HepG2 (cell line): Measurements from ENCODE around the gene CDC42BPG. TPM values are rescaled to one million over a fixed set of nuclear protein-coding genes. Genes with fewer than 3 reads are reported as not detected.

Source experiments
- ATAC-seq: fragments of 200-7000 bp; cut with Tn5 transposase; 3 replicates; pipeline ENCODE4 v1.9.1; 2020; ENCODE audit warnings: mild to moderate bottlenecking, moderate library complexity
- BruUV-seq: library from RNA; stranded (reverse); fragments of 400-500 nt; replicated peaks from 2 replicates; lab custom pipeline; 2021; lab: Mats Ljungman, UMichigan
- CTCF ChIA-PET: fragments of 300-600 bp; formaldehyde crosslinking; extraction: SDS; loops from one replicate; lab custom pipeline; 2021; ENCODE audit warnings: low total read pairs, inconsistent platforms, low intra/inter-chr PET ratio; lab: Yijun Ruan, JAX
- POLR2A ChIA-PET: fragments of 350-600 bp; sonication (Branson Sonifier 250); formaldehyde crosslinking; loops from one replicate; lab custom pipeline; 2020; ENCODE audit warnings: antibody characterized with exemption, inconsistent platforms; lab: Yijun Ruan, JAX
- DNase-seq: peaks from one replicate; pipeline ENCODE4 v3.0.0-alpha.2; 2015; ENCODE audit warnings: low spot score
- FAIRE-seq: peaks from 3 replicates; lab custom pipeline; 2011; peaks lifted over from hg19 to GRCh38; lab: Jason Lieb, UNC
- H2AFZ ChIP-seq: one replicate; pipeline ENCODE4 v1.6.1; 2011; ENCODE audit warnings: low read length, inconsistent platforms
- H3K27ac ChIP-seq: fragments of 300-600 bp; 3 replicates; pipeline ENCODE4 v1.8.0; 2011; ENCODE audit warnings: mixed run types, mild to moderate bottlenecking, mixed read lengths, low read length, inconsistent platforms; ENCODE audit not compliant: insufficient read depth; ENCODE audit errors: extremely low read length
- H3K27me3 ChIP-seq, 2 experiments: fragments of 200-600 bp in 1 of 2; 2 replicates in 1 of 2; 3 replicates in 1 of 2; pipeline versions ENCODE4 v1.6.0 to v1.8.0; 2011; ENCODE audit warnings: low read length in 2 of 2, mild to moderate bottlenecking in 2 of 2, moderate library complexity in 2 of 2, inconsistent platforms in 1 of 2; ENCODE audit not compliant: insufficient read depth in 2 of 2, control insufficient read depth in 1 of 2
- H3K36me3 ChIP-seq, 2 experiments: fragments of 200-600 bp in 1 of 2; replicated peaks in 1 of 2; 2 replicates in 1 of 2; 3 replicates in 1 of 2; pipeline versions ENCODE4 v1.5.1 to v1.8.0; 2011; ENCODE audit warnings: low read length in 2 of 2, inconsistent platforms in 1 of 2; ENCODE audit not compliant: insufficient read depth in 2 of 2, control insufficient read depth in 1 of 2
- H3K4me1 ChIP-seq: 2 replicates; pipeline ENCODE4 v1.5.1; 2012; ENCODE audit warnings: low read length, inconsistent platforms; ENCODE audit not compliant: insufficient read depth
- H3K4me2 ChIP-seq: 2 replicates; pipeline ENCODE4 v1.6.0; 2011; ENCODE audit warnings: low read depth, low read length, inconsistent platforms
- H3K4me3 ChIP-seq, 3 experiments: fragments of 200-600 bp in 1 of 3; sonication (generic), shearing (Covaris generic) in 1 of 3; replicated peaks in 1 of 3; 2 replicates each; pipeline ENCODE4 v1.5.1; 2011 to 2016; ENCODE audit warnings: low read length in 3 of 3, inconsistent platforms in 2 of 3, low read depth in 2 of 3, mild to moderate bottlenecking in 2 of 3, control low read depth in 1 of 3, mixed read lengths in 1 of 3; ENCODE audit not compliant: insufficient read depth in 1 of 3
- H3K79me2 ChIP-seq: one replicate; pipeline ENCODE4 v1.6.1; 2011; ENCODE audit warnings: low read length, inconsistent platforms; ENCODE audit not compliant: insufficient read depth
- H3K9ac ChIP-seq: 2 replicates; pipeline ENCODE4 v1.6.0; 2011; ENCODE audit warnings: mild to moderate bottlenecking, low read depth, low read length, inconsistent platforms; ENCODE audit not compliant: insufficient read depth
- H3K9me3 ChIP-seq: 2 replicates; pipeline ENCODE4 v1.5.1; 2012; ENCODE audit warnings: mild to moderate bottlenecking, low read length
- H4K20me1 ChIP-seq: 2 replicates; pipeline ENCODE4 v1.6.0; 2011; ENCODE audit warnings: inconsistent platforms, mild to moderate bottlenecking, low read length, moderate library complexity; ENCODE audit not compliant: insufficient read depth
- ARID4A ChIP-seq: sonication (generic); formaldehyde crosslinking; IDR thresholded peaks from 2 replicates; pipeline ENCODE4 v1.5.0; 2020; ENCODE audit warnings: mild to moderate bottlenecking, missing genetic modification reagents, borderline replicate concordance
- EEA1 ChIP-seq: sonication (generic); formaldehyde crosslinking; IDR thresholded peaks from 2 replicates; pipeline ENCODE4 v1.5.1; 2020; ENCODE audit warnings: mild to moderate bottlenecking, missing genetic modification reagents, borderline replicate concordance
- ELF3 ChIP-seq: IDR thresholded peaks from 2 replicates; pipeline ENCODE4 v1.6.1; 2016; ENCODE audit warnings: missing genetic modification reagents, missing compliant biosample characterization
- ELF4 ChIP-seq: sonication (generic); formaldehyde crosslinking; IDR thresholded peaks from 2 replicates; pipeline ENCODE4 v1.5.0; 2020; ENCODE audit warnings: missing genetic modification reagents, mild to moderate bottlenecking, moderate library complexity, borderline replicate concordance
- NKX3-1 ChIP-seq: sonication (generic); formaldehyde crosslinking; IDR thresholded peaks from 2 replicates; pipeline ENCODE4 v1.5.0; 2020; ENCODE audit warnings: missing genetic modification reagents
- NR3C1 ChIP-seq: sonication (generic); formaldehyde crosslinking; IDR thresholded peaks from 2 replicates; pipeline ENCODE4 v1.4.0; 2020; ENCODE audit warnings: missing genetic modification reagents
- RBM39 ChIP-seq: fragments of 200-400 bp; formaldehyde crosslinking; IDR thresholded peaks from one replicate; pipeline ENCODE4 v1.6.1; 2018; ENCODE audit warnings: antibody characterized with exemption, mild to moderate bottlenecking, low read depth, low read length; ENCODE audit not compliant: poor library complexity, severe bottlenecking
- SNRNP70 ChIP-seq: fragments of 200-400 bp; formaldehyde crosslinking; IDR thresholded peaks from 2 replicates; pipeline ENCODE4 v1.6.1; 2017; ENCODE audit warnings: mild to moderate bottlenecking, low read depth, low read length, moderate library complexity
- ZC3H13 ChIP-seq: sonication (generic); formaldehyde crosslinking; IDR thresholded peaks from 2 replicates; pipeline ENCODE4 v1.8.1; 2023; ENCODE audit warnings: mild to moderate bottlenecking, missing genetic modification reagents, moderate library complexity
- ZNF17 ChIP-seq: sonication (generic); formaldehyde crosslinking; IDR thresholded peaks from 2 replicates; pipeline ENCODE4 v1.5.0; 2020; ENCODE audit warnings: mild to moderate bottlenecking, missing genetic modification reagents
- ZNF232 ChIP-seq: sonication (generic); formaldehyde crosslinking; IDR thresholded peaks from 2 replicates; pipeline ENCODE4 v1.4.0; 2020; ENCODE audit warnings: missing genetic modification reagents, borderline replicate concordance
- ZNF235 ChIP-seq: sonication (generic); formaldehyde crosslinking; IDR thresholded peaks from 2 replicates; pipeline ENCODE4 v1.8.1; 2023; ENCODE audit warnings: mild to moderate bottlenecking, missing genetic modification reagents, borderline replicate concordance
- ZNF350 ChIP-seq: sonication (generic); formaldehyde crosslinking; IDR thresholded peaks from 2 replicates; pipeline ENCODE4 v1.4.0; 2020; ENCODE audit warnings: mild to moderate bottlenecking, low read depth, missing genetic modification reagents, borderline replicate concordance
- ZNF672 ChIP-seq: sonication (generic); formaldehyde crosslinking; IDR thresholded peaks from 2 replicates; pipeline ENCODE4 v1.8.1; 2022; ENCODE audit warnings: missing genetic modification reagents
- ZNF747 ChIP-seq: sonication (generic); formaldehyde crosslinking; IDR thresholded peaks from 2 replicates; pipeline ENCODE4 v1.8.1; 2023; ENCODE audit warnings: missing genetic modification reagents, mild to moderate bottlenecking, borderline replicate concordance
- ZNF775 ChIP-seq: sonication (generic); formaldehyde crosslinking; IDR thresholded peaks from 2 replicates; pipeline ENCODE4 v1.4.0; 2020; ENCODE audit warnings: missing genetic modification reagents, mild to moderate bottlenecking, moderate library complexity, borderline replicate concordance
- ZSCAN31 ChIP-seq: sonication (generic); formaldehyde crosslinking; IDR thresholded peaks from 2 replicates; pipeline ENCODE4 v1.5.0; 2020; ENCODE audit warnings: low read depth, mild to moderate bottlenecking, missing genetic modification reagents
- WGBS: methylation state at CpG from one replicate; pipeline ENCODE4 v1.1.6; 2017; ENCODE audit warnings: low lambda C conversion rate; 5-methylcytosine and 5-hydroxymethylcytosine counted together
- in situ Hi-C: cut with HindIII; loops from 2 replicates; pipeline ENCODE4 v1.10.0; 2017; ENCODE audit warnings: low pct_unique_long_range_greater_than_20kb; ENCODE audit not compliant: extremely low pct_ligation_motif_present
- intact Hi-C: fragments of 100-400 bp; cut with micrococcal nuclease; formaldehyde crosslinking; loops from one replicate; pipeline ENCODE4 v1.10.0; 2022; ENCODE audit not compliant: unreplicated experiment
- polyA plus RNA-seq, 8 experiments: library from polyadenylated mRNA; depleted of rRNA in 3 of 8; stranded (reverse) in 7 of 8; unstranded in 1 of 8; fragments of >200 nt; fragmentation: Illumina TruSeq in 4 of 8; extraction: Trizol in 4 of 8; gene quantifications; 2 replicates each; pipeline versions ENCODE4 v1.2.1 to v1.2.3, GENCODE V29; 2011 to 2016; ENCODE audit warnings: low read depth in 4 of 8, missing spikeins in 1 of 8, mixed read lengths in 1 of 8; ENCODE audit not compliant: insufficient read depth in 1 of 8
- total RNA-seq, 5 experiments: library from RNA; depleted of rRNA; stranded (reverse); fragments of >200 nt; fragmentation: Illumina TruSeq; extraction: Trizol; gene quantifications; 2 replicates each; pipeline ENCODE4 v1.2.3, GENCODE V29; 2016; ENCODE audit warnings: low read depth in 1 of 5

Gene CDC42BPG
- total and polyA plus RNA-seq, 2 of the 13 experiments (the other 11 are each of a cell fraction or from before 2014, with no cell fraction given): 0.55 to 1.4 TPM

- TF ChIP-seq ZNF672 (CRISPR knock-in tag): no peak
- TF ChIP-seq EEA1 (CRISPR knock-in tag): no peak
- no peak for TF ChIP-seq ZSCAN31
- TF ChIP-seq NR3C1 (CRISPR knock-in tag): no peak
- no peak for TF ChIP-seq RBM39
- TF ChIP-seq ZNF350 (CRISPR knock-in tag): 0 out of 2 replicates have a peak, but pooled peaks have one; percentile 5
- TF ChIP-seq, all 625 proteins: peak for 3
These were observed 31.8 kb upstream of the CDC42BPG start (continued) for GRCh38 chr11:64876229-64876750.

- ChIA-PET CTCF (no interaction called here), POLR2A (interaction anchor here (0.5 to 10.4 kb wide), 5 partner anchors 13 to 190 kb away, joined by 3 to 132 read pairs (median 22); no protein-coding TSS in a partner anchor)
- Histone ChIP-seq H3K9ac (no peak overlapping the region; the same call in 1 of the 2 replicates), H2AFZ (no peak overlapping the region), H3K27me3 (no peaks in the 10 kb centered on the region; a peak in 1 of 5 replicates), H3K79me2 (peaks cover 48% of the 10 kb centered on the region), H3K4me3 (peak overlapping the region in 2 of 3 experiments; percentile 83 to 99; a peak in 3 of 6 replicates), H3K4me1 (peaks cover 85% of the 10 kb centered on the region), H3K4me2 (peak overlapping the region; percentile 98), H4K20me1 (no peaks in the 10 kb centered on the region; the same call in 1 of the 2 replicates), H3K27ac (peak overlapping the region; percentile 46), H3K36me3 (peaks cover 2 to 11% of the 10 kb centered on the region in 2 experiments; a peak in 2 of 5 replicates), H3K9me3 (no peaks in the 10 kb centered on the region)
- FAIRE-seq (no peak), DNase-seq (no peak), ATAC-seq (peak; percentile 4; the same call in 1 of the 3 replicates)
- no TSS peak for BruUV-seq
- intact Hi-C loops: no loop called here
- in situ Hi-C loops: no loop called here
- 57% methylated on average over 17 of the region's 17 CpGs for WGBS
- TF ChIP-seq ZNF17: no peak
- TF ChIP-seq ZNF232 (CRISPR knock-in tag): no peak
- TF ChIP-seq ELF4: no peak
- TF ChIP-seq ZNF235 (CRISPR knock-in tag): no peak
- no peak for TF ChIP-seq ZNF747
- TF ChIP-seq ZNF775 (CRISPR knock-in tag): no peak
- TF ChIP-seq ZC3H13 (CRISPR knock-in tag): peak; percentile 18; the same call in 1 of the 2 replicates
- no peak for TF ChIP-seq SNRNP70
- TF ChIP-seq ELF3 (CRISPR knock-in tag): no peak
- TF ChIP-seq ARID4A (CRISPR knock-in tag): no peak; the same call in 1 of the 2 replicates
- no peak for TF ChIP-seq NKX3-1
These were observed 31.1 kb upstream of the CDC42BPG start for GRCh38 chr11:64875369-64876228.
